Measurements from ENCODE around the gene CHCHD4. TPM values are rescaled to one million over a fixed set of nuclear protein-coding genes. Genes with fewer than 3 reads are reported as not detected.

The CHCHD4 gene
- polyA plus RNA-seq, 1 donor (not counting 4 experiments of a cell fraction or from before 2014, with no cell fraction given): 22.1 TPM

DNA sequence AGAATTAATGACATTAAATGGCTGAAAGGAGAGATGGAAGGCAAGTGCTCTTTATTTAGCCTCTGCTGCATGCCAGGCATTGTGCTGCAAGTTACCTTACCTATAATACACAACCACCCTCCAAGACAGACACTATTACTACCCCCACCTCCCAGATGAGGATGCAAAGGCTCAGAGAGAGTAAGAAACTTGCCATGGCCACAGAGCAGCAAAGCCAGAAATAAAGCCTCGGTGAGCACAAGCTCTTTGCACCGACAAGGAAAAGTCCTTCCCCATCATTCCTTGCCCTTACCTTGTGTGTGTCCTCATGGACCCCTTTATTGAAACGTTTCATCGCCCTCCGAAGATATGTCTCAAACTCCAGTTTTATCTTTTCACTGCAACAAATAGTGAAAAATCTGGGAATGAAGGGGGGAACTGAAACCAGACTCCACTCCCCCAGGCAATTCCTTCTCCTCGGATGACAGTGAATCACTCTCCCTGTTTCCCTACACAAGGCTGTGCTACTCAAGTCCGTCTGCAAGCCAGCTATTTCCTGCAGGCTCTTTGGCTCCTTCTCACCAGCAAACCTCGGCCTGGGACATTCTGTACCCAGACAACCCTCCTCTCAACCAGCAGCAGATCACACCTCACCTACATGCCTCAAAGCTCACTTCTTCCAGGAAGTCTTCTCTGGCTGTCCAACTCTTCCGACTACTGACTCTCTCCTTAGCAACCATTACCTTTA, 42.4 kb upstream of the CHCHD4 start:
- Histone ChIP-seq H3K4me1 (ENCODE audit: control insufficient read depth, extremely low read depth, insufficient read depth, low read length) (peaks cover 58% of the 10 kb centered on the region), H3K9me3 (ENCODE audit: control insufficient read depth, low read depth, low read length) (peaks cover 1% of the 10 kb centered on the region), H3K36me3 (ENCODE audit: control insufficient read depth in 2 of 2, extremely low read depth in 1 of 2, insufficient read depth in 2 of 2, low read length in 2 of 2) (peaks cover 22 to 75% of the 10 kb centered on the region in 2 experiments), H3K4me3 (ENCODE audit: control insufficient read depth in 2 of 3, extremely low read depth in 1 of 3, insufficient read depth in 2 of 3, low read depth in 1 of 3, low read length in 3 of 3) (no peak overlapping the region), H3K27ac (ENCODE audit: control insufficient read depth, insufficient read depth, low read length) (peak overlapping the region; percentile 69), H3K27me3 (ENCODE audit: control insufficient read depth, extremely low read depth, insufficient read depth, low read length) (no peaks in the 10 kb centered on the region), H3K4me2 (ENCODE audit: control insufficient read depth, extremely low read depth, insufficient read depth, low read depth, low read length) (peak overlapping the region; percentile 39), H3K9me1 (ENCODE audit: control insufficient read depth, extremely low read depth, insufficient read depth, low read length) (no peaks in the 10 kb centered on the region), H3K79me2 (ENCODE audit: control insufficient read depth, insufficient read depth, low read length) (peaks cover 16% of the 10 kb centered on the region), H3K9ac (ENCODE audit: control insufficient read depth, extremely low read depth, insufficient read depth, low read length) (peak overlapping the region; percentile 29), H2AFZ (ENCODE audit: control insufficient read depth, low read length) (no peak overlapping the region), H4K20me1 (ENCODE audit: control insufficient read depth, extremely low read depth, insufficient read depth, low read length) (no peaks in the 10 kb centered on the region)
- no peak for TF ChIP-seq EZH2 (IDR thresholded peaks at IDR 0.05; ENCODE audit: low read length)
- TF ChIP-seq, protein P1, sequence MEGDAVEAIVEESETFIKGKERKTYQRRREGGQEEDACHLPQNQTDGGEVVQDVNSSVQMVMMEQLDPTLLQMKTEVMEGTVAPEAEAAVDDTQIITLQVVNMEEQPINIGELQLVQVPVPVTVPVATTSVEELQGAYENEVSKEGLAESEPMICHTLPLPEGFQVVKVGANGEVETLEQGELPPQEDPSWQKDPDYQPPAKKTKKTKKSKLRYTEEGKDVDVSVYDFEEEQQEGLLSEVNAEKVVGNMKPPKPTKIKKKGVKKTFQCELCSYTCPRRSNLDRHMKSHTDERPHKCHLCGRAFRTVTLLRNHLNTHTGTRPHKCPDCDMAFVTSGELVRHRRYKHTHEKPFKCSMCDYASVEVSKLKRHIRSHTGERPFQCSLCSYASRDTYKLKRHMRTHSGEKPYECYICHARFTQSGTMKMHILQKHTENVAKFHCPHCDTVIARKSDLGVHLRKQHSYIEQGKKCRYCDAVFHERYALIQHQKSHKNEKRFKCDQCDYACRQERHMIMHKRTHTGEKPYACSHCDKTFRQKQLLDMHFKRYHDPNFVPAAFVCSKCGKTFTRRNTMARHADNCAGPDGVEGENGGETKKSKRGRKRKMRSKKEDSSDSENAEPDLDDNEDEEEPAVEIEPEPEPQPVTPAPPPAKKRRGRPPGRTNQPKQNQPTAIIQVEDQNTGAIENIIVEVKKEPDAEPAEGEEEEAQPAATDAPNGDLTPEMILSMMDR (optimal IDR thresholded peaks at IDR 0.05 in 1 of 3, IDR thresholded peaks at IDR 0.05 in 1 of 3, conservative IDR thresholded peaks at IDR 0.05 in 1 of 3; ENCODE audit: extremely low read depth in 1 of 3, insufficient read depth in 2 of 3, low read length in 3 of 3): no peak
- dilution Hi-C loops (cut with MboI; ENCODE audit: extremely low pct_ligation_motif_present, low sequenced_read_pairs): no loop called here
- FAIRE-seq: peak; percentile 95
- DNase-seq (ENCODE audit: low read depth, low spot score): peak; percentile 58

DNA sequence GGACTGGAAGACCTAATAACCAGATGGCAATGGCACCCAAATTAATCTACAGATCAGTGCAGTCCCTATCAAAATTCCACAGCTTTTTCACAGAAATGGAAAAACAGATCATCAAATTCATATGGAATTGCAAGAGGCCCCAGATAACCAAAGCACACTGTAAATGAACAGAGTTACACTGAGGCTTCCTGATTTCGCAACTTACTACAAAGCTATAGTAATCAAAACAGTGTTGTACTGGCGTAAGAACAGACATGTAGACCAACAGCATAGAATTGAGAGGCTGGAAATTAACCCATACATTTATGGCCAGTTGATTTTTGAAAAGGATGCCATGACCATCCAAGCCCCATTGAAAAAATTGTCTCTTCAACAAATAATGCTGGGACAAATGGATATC, 37.5 kb upstream of the CHCHD4 start:
- FAIRE-seq (no peak), DNase-seq (ENCODE audit: low read depth, low spot score) (no peak)
- Histone ChIP-seq H3K9me3 (ENCODE audit: control insufficient read depth, low read depth, low read length) (peaks cover 5% of the 10 kb centered on the region), H3K27me3 (ENCODE audit: control insufficient read depth, extremely low read depth, insufficient read depth, low read length) (no peaks in the 10 kb centered on the region), H3K4me3 (ENCODE audit: control insufficient read depth in 2 of 3, extremely low read depth in 1 of 3, insufficient read depth in 2 of 3, low read depth in 1 of 3, low read length in 3 of 3) (no peak overlapping the region), H3K4me1 (ENCODE audit: control insufficient read depth, extremely low read depth, insufficient read depth, low read length) (peaks cover 21% of the 10 kb centered on the region), H4K20me1 (ENCODE audit: control insufficient read depth, extremely low read depth, insufficient read depth, low read length) (no peaks in the 10 kb centered on the region), H2AFZ (ENCODE audit: control insufficient read depth, low read length) (no peak overlapping the region), H3K9me1 (ENCODE audit: control insufficient read depth, extremely low read depth, insufficient read depth, low read length) (no peaks in the 10 kb centered on the region), H3K4me2 (ENCODE audit: control insufficient read depth, extremely low read depth, insufficient read depth, low read depth, low read length) (no peak overlapping the region), H3K9ac (ENCODE audit: control insufficient read depth, extremely low read depth, insufficient read depth, low read length) (no peak overlapping the region), H3K27ac (ENCODE audit: control insufficient read depth, insufficient read depth, low read length) (peak overlapping the region; percentile 32), H3K36me3 (ENCODE audit: control insufficient read depth in 2 of 2, extremely low read depth in 1 of 2, insufficient read depth in 2 of 2, low read length in 2 of 2) (peaks cover 32 to 85% of the 10 kb centered on the region in 2 experiments), H3K79me2 (ENCODE audit: control insufficient read depth, insufficient read depth, low read length) (peaks cover 14% of the 10 kb centered on the region)
- no peak for TF ChIP-seq EZH2 (IDR thresholded peaks at IDR 0.05; ENCODE audit: low read length)
- TF ChIP-seq, protein P1 (optimal IDR thresholded peaks at IDR 0.05 in 1 of 3, IDR thresholded peaks at IDR 0.05 in 1 of 3, conservative IDR thresholded peaks at IDR 0.05 in 1 of 3; ENCODE audit: extremely low read depth in 1 of 3, insufficient read depth in 2 of 3, low read length in 3 of 3): no peak
- dilution Hi-C loops (cut with MboI; ENCODE audit: extremely low pct_ligation_motif_present, low sequenced_read_pairs): no loop called here

Data from keratinocyte (primary cell).